GM21723 (cell line): ENCODE data around the gene CLDN19.
"Not testable (repeated sequence)": the region's sequence is repeated elsewhere in the genome, so short reads cannot be mapped to it uniquely, and the experiment has no call there.

Source experiments
- ATAC-seq: cut with Tn5 transposase; IDR thresholded peaks from one replicate; pipeline ENCODE4 v1.9.1; 2021; ENCODE audit warnings: mild to moderate bottlenecking, moderate library complexity; ENCODE audit not compliant: unreplicated experiment

Gene CLDN19

GRCh38 chr1:42761567-42761966 lies 21.5 kb upstream of the CLDN19 start:
- no peak for ATAC-seq

GRCh38 chr1:42759114-42759513 lies 19.1 kb upstream of the CLDN19 start:
- ATAC-seq, result no peak

- no peak for ATAC-seq
Measured at GRCh38 chr1:42758641-42759040, 18.6 kb upstream of the CLDN19 start.

GRCh38 chr1:42757892-42758275 lies 17.8 kb upstream of the CLDN19 start:
- no peak for ATAC-seq

GRCh38 chr1:42756956-42757891 lies 17.2 kb upstream of the CLDN19 start:
- ATAC-seq, result no peak

GRCh38 chr1:42753070-42753469 lies 13.0 kb upstream of the CLDN19 start:
- ATAC-seq, result no peak

GRCh38 chr1:42752284-42752683 lies 12.2 kb upstream of the CLDN19 start:
- ATAC-seq, result no peak

- ATAC-seq, result not testable (repeated sequence)
Measured at GRCh38 chr1:42751511-42752070, 11.6 kb upstream of the CLDN19 start.

GRCh38 chr1:42750041-42750440 lies 10.0 kb upstream of the CLDN19 start:
- ATAC-seq, result no peak

- ATAC-seq, result no peak
Measured at GRCh38 chr1:42748461-42749410, 8.7 kb upstream of the CLDN19 start.

- ATAC-seq, result no peak
Measured at GRCh38 chr1:42748021-42748420, 8.0 kb upstream of the CLDN19 start.

GRCh38 chr1:42747125-42747524 lies 7.1 kb upstream of the CLDN19 start:
- ATAC-seq, result no peak

GRCh38 chr1:42746436-42747105 lies 6.5 kb upstream of the CLDN19 start:
- ATAC-seq, result no peak

- ATAC-seq, result no peak
Measured at GRCh38 chr1:42745851-42746250, 5.8 kb upstream of the CLDN19 start.

- ATAC-seq, result no peak
Measured at GRCh38 chr1:42744148-42744413, 4.0 kb upstream of the CLDN19 start.

GRCh38 chr1:42743317-42744147 lies 3.5 kb upstream of the CLDN19 start:
- no peak for ATAC-seq

- no peak for ATAC-seq
Measured at GRCh38 chr1:42742617-42743316, 2.7 kb upstream of the CLDN19 start.

- no peak for ATAC-seq
Measured at GRCh38 chr1:42742141-42742540, 2.1 kb upstream of the CLDN19 start.

- no peak for ATAC-seq
Measured at GRCh38 chr1:42741706-42742105, 1.7 kb upstream of the CLDN19 start.
